Mesenchymal stem cell (in vitro differentiated cells and primary cell): ENCODE results near the gene PITHD1.
"Not testable (repeated sequence)": the region's sequence is repeated elsewhere in the genome, so short reads cannot be mapped to it uniquely, and the experiment has no call there.

ENCODE experiments used
- DNase-seq: peaks from one replicate; pipeline ENCODE4 v3.0.0-alpha.2; 2013
- H2AFZ ChIP-seq: one replicate; pipeline ENCODE4 v1.6.1; 2013; ENCODE audit warnings: low read depth, mild to moderate bottlenecking, control low read depth, inconsistent platforms, low read length, moderate library complexity
- H2AK5ac ChIP-seq: 2 replicates; pipeline ENCODE4 v1.6.1; 2013; ENCODE audit warnings: low read length, moderate library complexity, mild to moderate bottlenecking, inconsistent platforms; ENCODE audit not compliant: severe bottlenecking
- H2BK120ac ChIP-seq: one replicate; pipeline ENCODE4 v1.6.1; 2013; ENCODE audit warnings: low read depth, mild to moderate bottlenecking, inconsistent platforms, low read length, moderate library complexity
- H2BK12ac ChIP-seq, 2 experiments: one replicate each; pipeline ENCODE4 v1.6.1; 2013; ENCODE audit warnings: inconsistent platforms in 2 of 2, low read length in 2 of 2, mild to moderate bottlenecking in 2 of 2, moderate library complexity in 2 of 2, control low read depth in 1 of 2
- H2BK15ac ChIP-seq: one replicate; pipeline ENCODE4 v1.6.1; 2013; ENCODE audit warnings: mild to moderate bottlenecking, low read depth, inconsistent platforms; ENCODE audit not compliant: poor library complexity, severe bottlenecking
- H2BK5ac ChIP-seq: 2 replicates; pipeline ENCODE4 v1.6.1; 2013; ENCODE audit warnings: low read depth, mild to moderate bottlenecking, low read length, control low read depth, inconsistent platforms; ENCODE audit not compliant: poor library complexity, severe bottlenecking
- H3K14ac ChIP-seq, 2 experiments: one replicate each; pipeline ENCODE4 v1.6.1; 2013; ENCODE audit warnings: inconsistent platforms in 2 of 2, low read length in 2 of 2, control low read depth in 1 of 2, mild to moderate bottlenecking in 1 of 2, moderate library complexity in 1 of 2
- H3K18ac ChIP-seq, 2 experiments: one replicate each; pipeline ENCODE4 v1.6.1; 2013; ENCODE audit warnings: inconsistent platforms in 2 of 2, low read length in 2 of 2, control low read depth in 1 of 2, low read depth in 1 of 2, mild to moderate bottlenecking in 1 of 2
- H3K23ac ChIP-seq, 2 experiments: one replicate each; pipeline ENCODE4 v1.6.1; 2013; ENCODE audit warnings: inconsistent platforms in 2 of 2, low read length in 2 of 2, mild to moderate bottlenecking in 2 of 2, moderate library complexity in 2 of 2, control low read depth in 1 of 2
- H3K27ac ChIP-seq: 2 replicates; pipeline ENCODE4 v1.5.1; 2013; ENCODE audit warnings: mild to moderate bottlenecking, moderate library complexity, low read length, control low read depth, inconsistent platforms; ENCODE audit not compliant: poor library complexity, severe bottlenecking
- H3K27me3 ChIP-seq, 2 experiments: 2 replicates each; pipeline versions ENCODE4 v1.6.1 to v1.7.0; 2013; ENCODE audit warnings: low read length in 2 of 2, mild to moderate bottlenecking in 2 of 2, moderate library complexity in 2 of 2, control low read depth in 1 of 2, inconsistent platforms in 1 of 2; ENCODE audit not compliant: control insufficient read depth in 1 of 2, insufficient read depth in 1 of 2
- H3K36me3 ChIP-seq, 2 experiments: 2 replicates each; pipeline versions ENCODE4 v1.6.1 to v1.7.0; 2013; ENCODE audit warnings: low read length in 2 of 2, control low read depth in 1 of 2, inconsistent platforms in 1 of 2, low read depth in 1 of 2, mild to moderate bottlenecking in 1 of 2; ENCODE audit not compliant: insufficient read depth in 2 of 2, control insufficient read depth in 1 of 2
- H3K4ac ChIP-seq, 2 experiments: one replicate each; pipeline ENCODE4 v1.6.1; 2013; ENCODE audit warnings: inconsistent platforms in 2 of 2, low read length in 2 of 2, mild to moderate bottlenecking in 2 of 2, moderate library complexity in 2 of 2, control low read depth in 1 of 2, low read depth in 1 of 2
- H3K4me1 ChIP-seq: 2 replicates; pipeline ENCODE4 v1.6.1; 2013; ENCODE audit warnings: low read depth, low read length, control low read depth; ENCODE audit not compliant: control insufficient read depth, insufficient read depth
- H3K4me2 ChIP-seq: 2 replicates; pipeline ENCODE4 v1.6.1; 2013; ENCODE audit warnings: low read length, mild to moderate bottlenecking, inconsistent platforms; ENCODE audit not compliant: poor library complexity, severe bottlenecking
- H3K4me3 ChIP-seq, 2 experiments: 2 replicates each; pipeline versions ENCODE4 v1.5.1 to v1.7.0; 2013; ENCODE audit warnings: low read length in 2 of 2, mild to moderate bottlenecking in 2 of 2, control low read depth in 1 of 2, low read depth in 1 of 2; ENCODE audit not compliant: insufficient read depth in 1 of 2
- H3K79me1 ChIP-seq: replicated peaks from 2 replicates; pipeline ENCODE4 v1.6.1; 2013; ENCODE audit warnings: mild to moderate bottlenecking, control low read depth, low read length, inconsistent platforms; ENCODE audit not compliant: poor library complexity, severe bottlenecking
- H3K9ac ChIP-seq: 2 replicates; pipeline ENCODE4 v1.7.0; 2013; ENCODE audit warnings: mild to moderate bottlenecking, low read length, moderate library complexity
- H3K9me3 ChIP-seq: 2 replicates; pipeline ENCODE4 v1.7.0; 2013; ENCODE audit warnings: mild to moderate bottlenecking, low read length; ENCODE audit not compliant: control insufficient read depth
- H4K8ac ChIP-seq: one replicate; pipeline ENCODE4 v1.6.1; 2013; ENCODE audit warnings: inconsistent platforms, mild to moderate bottlenecking, low read length, moderate library complexity
- H4K91ac ChIP-seq: one replicate; pipeline ENCODE4 v1.6.1; 2013; ENCODE audit warnings: mild to moderate bottlenecking, low read length, inconsistent platforms
- WGBS: methylation state at CpG from one replicate; pipeline ENCODE4 v1.1.7; 2013; ENCODE audit warnings: mixed read lengths; 5-methylcytosine and 5-hydroxymethylcytosine counted together

The PITHD1 gene

DNA sequence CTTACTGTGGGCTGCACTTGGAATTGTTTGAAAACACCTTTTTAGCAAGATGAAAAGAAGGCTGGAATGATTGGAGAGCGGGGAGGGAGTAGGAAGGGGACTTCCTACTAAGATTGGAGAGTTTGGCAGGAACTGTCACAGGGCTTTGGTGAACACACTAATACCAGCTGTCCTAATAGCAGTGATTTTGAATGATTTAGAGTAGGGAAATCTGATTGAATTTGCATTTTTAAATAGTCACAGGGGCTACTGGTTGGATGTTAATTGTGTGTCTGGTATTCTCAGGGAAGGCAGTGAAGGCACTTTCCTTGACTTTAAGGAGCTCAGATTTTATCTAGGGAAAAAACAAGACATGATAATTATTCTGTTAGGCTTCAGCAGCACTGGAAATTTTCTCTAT, 49.5 kb downstream of the PITHD1 start:
- Histone ChIP-seq H3K4me3 (no peak overlapping the region), H3K36me3 (no peaks in the 10 kb centered on the region), H3K27me3 (no peaks in the 10 kb centered on the region), H3K23ac (no peak overlapping the region), H3K4ac (no peak overlapping the region), H3K18ac (no peak overlapping the region), H3K9me3 (no peaks in the 10 kb centered on the region), H3K4me2 (no peak overlapping the region), H2BK120ac (no peak overlapping the region), H4K91ac (no peak overlapping the region), H2AK5ac (no peak overlapping the region), H2BK15ac (no peak overlapping the region), H3K9ac (no peak overlapping the region), H2BK5ac (no peak overlapping the region), H2BK12ac (no peak overlapping the region), H3K14ac (no peak overlapping the region), H4K8ac (no peak overlapping the region), H3K4me1 (peaks cover 3% of the 10 kb centered on the region), H2AFZ (no peak overlapping the region), H3K27ac (no peak overlapping the region), H3K79me1 (peaks cover 11% of the 10 kb centered on the region)
- 98% methylated on average over 1 of the region's 1 CpG for WGBS
- no peak for DNase-seq

DNA sequence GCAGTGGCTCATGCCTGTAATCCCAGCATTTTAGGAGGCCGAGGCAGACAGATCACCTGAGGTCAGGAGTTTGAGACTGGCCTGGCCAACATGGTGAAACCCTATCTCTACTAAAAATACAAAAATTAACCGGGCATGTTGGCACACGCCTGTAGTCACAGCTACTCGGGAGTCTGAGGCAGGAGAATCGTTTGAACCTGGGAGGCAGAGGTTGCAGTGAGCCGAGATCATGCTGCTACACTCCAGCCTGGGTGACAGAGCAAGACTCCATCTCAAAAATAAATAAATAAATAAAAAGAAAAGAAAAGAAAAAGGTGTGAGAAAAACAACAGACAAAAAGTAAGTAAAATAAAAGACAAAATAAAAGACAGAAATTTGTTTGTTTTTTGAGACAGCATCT, 55.9 kb downstream of the PITHD1 start:
- not testable (repeated sequence) for H3K4me3 ChIP-seq, H2BK120ac ChIP-seq, H2BK15ac ChIP-seq, H3K18ac ChIP-seq, H3K79me1 ChIP-seq, H3K9ac ChIP-seq, H3K4ac ChIP-seq, DNase-seq, H3K9me3 ChIP-seq, H2AK5ac ChIP-seq, H3K36me3 ChIP-seq, H3K23ac ChIP-seq, H3K4me2 ChIP-seq, H4K91ac ChIP-seq, H3K27ac ChIP-seq, H3K14ac ChIP-seq, H2AFZ ChIP-seq, H3K4me1 ChIP-seq, H2BK12ac ChIP-seq, H2BK5ac ChIP-seq
- 73% methylated on average over 6 of the region's 6 CpGs for WGBS
- peak overlapping the region; percentile 60 for H4K8ac ChIP-seq
- H3K27me3 ChIP-seq: peaks cover 10 to 14% of the 10 kb centered on the region in 2 experiments

DNA sequence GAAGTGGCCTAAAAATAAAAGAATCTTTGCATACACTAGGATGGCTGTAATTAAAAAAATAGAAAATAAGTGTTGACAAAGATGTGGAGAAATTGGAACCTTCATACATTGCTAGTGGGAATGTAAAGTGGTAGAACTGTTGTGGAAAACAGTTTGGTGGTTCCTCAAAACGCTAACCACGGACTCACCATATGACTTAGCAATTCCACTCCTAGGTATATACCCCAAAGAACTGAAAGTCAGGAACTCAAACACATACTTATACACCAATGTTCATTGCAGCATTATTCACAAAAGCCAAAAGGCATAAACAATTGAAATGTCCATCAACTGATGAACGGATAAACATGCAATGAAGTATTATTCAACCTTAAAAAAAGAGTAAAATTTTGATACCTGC, 57.8 kb downstream of the PITHD1 start:
- H3K14ac ChIP-seq: no peak overlapping the region
- no peak overlapping the region for H3K9ac ChIP-seq
- H3K79me1 ChIP-seq: no peaks in the 10 kb centered on the region
- H3K4me3 ChIP-seq: no peak overlapping the region
- H4K8ac ChIP-seq: no peak overlapping the region
- WGBS: 76% methylated on average over 2 of the region's 3 CpGs
- H2BK15ac ChIP-seq: no peak overlapping the region
- no peak overlapping the region for H3K4ac ChIP-seq
- no peaks in the 10 kb centered on the region for H3K36me3 ChIP-seq
- no peaks in the 10 kb centered on the region for H3K9me3 ChIP-seq
- H3K4me1 ChIP-seq: peaks cover 6% of the 10 kb centered on the region
- H3K4me2 ChIP-seq: no peak overlapping the region
- no peak overlapping the region for H3K18ac ChIP-seq
- H2BK12ac ChIP-seq: no peak overlapping the region
- no peak overlapping the region for H2AK5ac ChIP-seq
- no peak overlapping the region for H2AFZ ChIP-seq
- no peak for DNase-seq
- H2BK5ac ChIP-seq: no peak overlapping the region
- no peak overlapping the region for H3K27ac ChIP-seq
- H3K27me3 ChIP-seq: peaks cover 10 to 15% of the 10 kb centered on the region in 2 experiments
- no peak overlapping the region for H2BK120ac ChIP-seq
- no peak overlapping the region for H4K91ac ChIP-seq
- no peak overlapping the region for H3K23ac ChIP-seq
